ENCODE results near the gene CACNA2D3. TPM values are rescaled to one million over a fixed set of nuclear protein-coding genes. Genes with fewer than 3 reads are reported as not detected.
A peak's percentile ranks its signal among the peaks of the same experiment; 100 is the strongest.

Gene CACNA2D3
- total RNA-seq, 1 donor from 2014 or later: not detected

DNA sequence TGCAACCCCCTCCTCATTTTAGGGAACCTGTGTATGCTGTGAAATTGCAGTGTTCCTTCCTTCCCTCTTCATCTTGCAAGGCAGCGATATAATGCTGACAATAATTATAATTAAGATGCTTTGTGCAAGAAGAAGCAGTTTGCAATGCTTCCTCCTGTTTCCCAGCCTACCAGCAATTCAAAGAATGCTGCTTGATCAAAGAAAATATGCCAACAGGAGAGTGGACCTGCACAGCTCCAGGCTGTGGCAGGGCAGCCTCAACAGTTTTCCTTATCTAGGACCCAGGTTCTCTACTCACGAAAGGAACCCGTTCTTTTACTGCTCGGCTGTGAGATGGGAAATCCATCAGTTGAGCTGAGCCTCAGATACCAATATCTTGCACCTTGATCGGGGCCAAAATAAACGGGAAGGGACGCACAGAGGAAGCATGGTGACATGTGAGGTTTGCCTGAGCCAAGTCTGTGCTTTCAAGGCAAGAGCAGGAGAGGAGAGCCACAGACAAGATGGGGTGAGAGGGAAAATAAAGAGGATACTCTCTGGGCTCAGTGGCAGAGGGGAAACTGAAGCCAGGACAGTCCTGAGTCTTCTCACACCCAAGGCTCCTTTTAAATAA, 828.1 kb downstream of the CACNA2D3 start:
- Mint-ChIP-seq H3K27me3 (ENCODE audit: low read depth) (no peaks in the 10 kb centered on the region), H3K9me3 (ENCODE audit: low read depth) (no peaks in the 10 kb centered on the region), H3K27ac (ENCODE audit: unreplicated experiment) (no peak overlapping the region), H3K36me3 (ENCODE audit: low read depth) (no peaks in the 10 kb centered on the region), H3K4me3 (ENCODE audit: unreplicated experiment) (no peak overlapping the region), H3K4me1 (ENCODE audit: low read depth) (peaks cover 43% of the 10 kb centered on the region)
- TF ChIP-seq, protein P1, sequence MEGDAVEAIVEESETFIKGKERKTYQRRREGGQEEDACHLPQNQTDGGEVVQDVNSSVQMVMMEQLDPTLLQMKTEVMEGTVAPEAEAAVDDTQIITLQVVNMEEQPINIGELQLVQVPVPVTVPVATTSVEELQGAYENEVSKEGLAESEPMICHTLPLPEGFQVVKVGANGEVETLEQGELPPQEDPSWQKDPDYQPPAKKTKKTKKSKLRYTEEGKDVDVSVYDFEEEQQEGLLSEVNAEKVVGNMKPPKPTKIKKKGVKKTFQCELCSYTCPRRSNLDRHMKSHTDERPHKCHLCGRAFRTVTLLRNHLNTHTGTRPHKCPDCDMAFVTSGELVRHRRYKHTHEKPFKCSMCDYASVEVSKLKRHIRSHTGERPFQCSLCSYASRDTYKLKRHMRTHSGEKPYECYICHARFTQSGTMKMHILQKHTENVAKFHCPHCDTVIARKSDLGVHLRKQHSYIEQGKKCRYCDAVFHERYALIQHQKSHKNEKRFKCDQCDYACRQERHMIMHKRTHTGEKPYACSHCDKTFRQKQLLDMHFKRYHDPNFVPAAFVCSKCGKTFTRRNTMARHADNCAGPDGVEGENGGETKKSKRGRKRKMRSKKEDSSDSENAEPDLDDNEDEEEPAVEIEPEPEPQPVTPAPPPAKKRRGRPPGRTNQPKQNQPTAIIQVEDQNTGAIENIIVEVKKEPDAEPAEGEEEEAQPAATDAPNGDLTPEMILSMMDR (IDR thresholded peaks at IDR 0.05): no peak
- DNase-seq (ENCODE audit: low spot score): no peak

DNA sequence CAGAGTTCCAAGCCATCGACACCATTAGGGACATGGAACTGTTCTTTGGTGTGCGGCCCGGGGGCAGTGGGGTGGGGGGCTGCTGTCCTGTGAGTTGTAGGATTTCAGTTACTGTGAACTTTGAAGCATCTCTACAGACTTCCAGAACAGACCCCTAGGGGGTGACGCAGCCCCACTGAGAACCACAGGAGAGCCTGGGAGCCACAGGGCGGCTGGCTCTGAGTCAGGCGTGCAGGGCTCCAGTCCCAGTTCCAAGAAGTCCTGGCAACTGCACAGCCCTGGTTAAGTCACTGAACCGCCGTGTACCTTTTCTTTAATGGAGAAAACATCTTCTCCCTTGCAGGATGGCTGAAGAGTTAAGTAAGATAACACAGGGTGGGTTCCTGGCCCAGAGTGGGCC, 829.1 kb downstream of the CACNA2D3 start:
- Mint-ChIP-seq H3K4me1 (ENCODE audit: low read depth) (peaks cover 43% of the 10 kb centered on the region), H3K36me3 (ENCODE audit: low read depth) (no peaks in the 10 kb centered on the region), H3K4me3 (ENCODE audit: unreplicated experiment) (no peak overlapping the region), H3K27ac (ENCODE audit: unreplicated experiment) (peak overlapping the region; percentile 42), H3K27me3 (ENCODE audit: low read depth) (no peaks in the 10 kb centered on the region), H3K9me3 (ENCODE audit: low read depth) (no peaks in the 10 kb centered on the region)
- DNase-seq (ENCODE audit: low spot score): no peak
- TF ChIP-seq, protein P1 (IDR thresholded peaks at IDR 0.05): peak; percentile 82

DNA sequence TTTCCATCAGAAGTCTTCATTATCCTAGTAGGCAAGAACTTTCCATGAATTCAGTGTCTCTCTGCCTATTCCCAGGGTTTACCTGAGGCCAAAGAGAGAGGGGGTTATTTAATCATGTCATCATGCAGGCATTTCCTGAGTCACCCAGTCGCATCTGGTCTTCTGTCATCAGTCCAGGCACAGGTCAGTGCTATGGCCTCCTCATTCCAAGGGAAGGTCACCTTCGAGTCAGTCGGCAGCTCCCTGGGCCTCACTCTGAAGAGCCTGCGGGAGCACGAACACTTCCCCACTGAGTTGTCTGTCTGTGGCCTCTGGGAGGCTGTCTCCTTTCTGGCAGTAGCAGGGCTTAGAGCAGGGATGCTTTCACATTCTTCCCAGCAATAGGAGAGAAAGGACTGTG, 831.7 kb downstream of the CACNA2D3 start:
- H3K36me3 Mint-ChIP-seq (ENCODE audit: low read depth): no peaks in the 10 kb centered on the region
- H3K4me3 Mint-ChIP-seq (ENCODE audit: unreplicated experiment): no peak overlapping the region
- peak overlapping the region; percentile 79 for H3K27ac Mint-ChIP-seq (ENCODE audit: unreplicated experiment)
- TF ChIP-seq, protein P1 (IDR thresholded peaks at IDR 0.05): peak; percentile 26
- peaks cover 52% of the 10 kb centered on the region for H3K4me1 Mint-ChIP-seq (ENCODE audit: low read depth)
- no peaks in the 10 kb centered on the region for H3K9me3 Mint-ChIP-seq (ENCODE audit: low read depth)
- DNase-seq (ENCODE audit: low spot score): no peak
- H3K27me3 Mint-ChIP-seq (ENCODE audit: low read depth): no peaks in the 10 kb centered on the region

DNA sequence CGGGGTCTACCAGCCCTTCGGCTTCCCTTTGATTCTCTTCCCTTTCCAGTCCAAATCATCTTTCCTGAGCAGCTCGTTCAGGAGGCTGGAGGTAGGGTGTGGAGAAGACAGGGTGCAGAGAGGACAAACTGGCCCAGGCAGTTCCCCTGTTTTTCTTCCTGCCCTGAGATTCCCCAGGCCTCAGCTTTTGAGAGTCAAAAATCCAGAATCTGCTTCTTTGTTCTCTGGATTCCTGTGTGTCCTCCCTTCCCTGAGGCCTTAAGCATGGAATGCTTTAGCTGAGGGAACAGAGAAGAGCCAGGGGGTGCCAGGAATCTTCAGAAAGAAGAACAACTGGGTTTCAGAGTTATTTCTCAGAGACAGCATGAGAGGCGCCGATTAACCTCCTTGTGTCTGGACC, 832.2 kb downstream of the CACNA2D3 start:
- H3K9me3 Mint-ChIP-seq (ENCODE audit: low read depth): no peaks in the 10 kb centered on the region
- DNase-seq (ENCODE audit: low spot score): no peak
- peak overlapping the region; percentile 79 for H3K27ac Mint-ChIP-seq (ENCODE audit: unreplicated experiment)
- no peaks in the 10 kb centered on the region for H3K36me3 Mint-ChIP-seq (ENCODE audit: low read depth)
- peaks cover 54% of the 10 kb centered on the region for H3K4me1 Mint-ChIP-seq (ENCODE audit: low read depth)
- TF ChIP-seq, protein P1 (IDR thresholded peaks at IDR 0.05): peak; percentile 20
- H3K4me3 Mint-ChIP-seq (ENCODE audit: unreplicated experiment): no peak overlapping the region
- H3K27me3 Mint-ChIP-seq (ENCODE audit: low read depth): no peaks in the 10 kb centered on the region

DNA sequence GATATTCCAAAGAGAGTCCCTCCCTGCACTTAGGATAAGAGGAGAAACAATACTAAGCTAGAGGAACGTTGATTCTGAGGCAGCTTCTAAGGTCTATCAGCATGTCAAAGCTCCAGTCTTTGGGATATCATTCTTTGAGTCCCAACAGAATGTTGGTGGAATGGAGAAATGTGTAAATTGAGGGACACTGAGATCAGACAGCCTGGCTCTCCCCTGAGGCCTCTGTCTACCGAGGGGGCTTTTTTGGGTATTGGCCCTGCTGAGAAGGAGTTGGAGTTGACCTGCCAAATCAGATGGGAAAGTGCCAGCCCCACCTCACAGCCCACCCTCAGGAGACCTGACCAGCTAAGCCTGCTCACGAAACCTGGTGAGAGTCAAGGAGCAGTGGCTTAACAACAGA, 833.1 kb downstream of the CACNA2D3 start:
- no peaks in the 10 kb centered on the region for H3K36me3 Mint-ChIP-seq (ENCODE audit: low read depth)
- H3K27ac Mint-ChIP-seq (ENCODE audit: unreplicated experiment): no peak overlapping the region
- TF ChIP-seq, protein P1 (IDR thresholded peaks at IDR 0.05): no peak
- H3K4me3 Mint-ChIP-seq (ENCODE audit: unreplicated experiment): no peak overlapping the region
- H3K27me3 Mint-ChIP-seq (ENCODE audit: low read depth): no peaks in the 10 kb centered on the region
- H3K9me3 Mint-ChIP-seq (ENCODE audit: low read depth): no peaks in the 10 kb centered on the region
- peaks cover 55% of the 10 kb centered on the region for H3K4me1 Mint-ChIP-seq (ENCODE audit: low read depth)
- DNase-seq (ENCODE audit: low spot score): no peak

All from chondrocyte (in vitro differentiated cells).